ENCODE results near the gene RCE1. TPM values are rescaled to one million over a fixed set of nuclear protein-coding genes. Genes with fewer than 3 reads are reported as not detected.

RCE1 gene
- total and polyA plus RNA-seq, 2 donors (not counting 3 experiments of a cell fraction or from before 2014, with no cell fraction given), result 26.9 to 47.4 TPM

DNA sequence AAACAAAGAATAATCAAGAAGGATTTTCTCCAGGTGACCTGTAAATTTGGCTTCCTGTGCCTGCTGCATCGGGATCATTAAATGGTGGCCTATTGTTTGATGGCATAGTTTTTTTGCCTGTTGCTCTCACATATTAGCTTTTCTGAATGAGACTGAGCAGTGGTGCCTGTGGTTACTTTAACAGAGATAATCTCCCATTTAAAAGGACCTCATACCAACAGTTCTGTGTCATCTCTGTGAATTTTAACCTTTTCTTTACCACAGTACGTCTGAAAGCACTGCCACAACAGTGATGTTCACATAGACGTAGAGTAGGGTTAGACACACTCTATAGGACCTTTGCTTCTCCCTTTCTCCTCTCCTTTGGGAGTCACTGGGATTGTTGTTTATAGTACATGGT is 22.9 kb upstream of the RCE1 start:
- CTCF ChIA-PET, result interaction anchor here (1.1 to 1.2 kb wide), 2 partner anchors 14 to 134 kb away, joined by 3 to 4 read pairs; no protein-coding TSS in a partner anchor
- Histone ChIP-seq H4K20me1 (replicated peaks; ENCODE audit: control insufficient read depth, extremely low read depth, insufficient read depth, low read length) (no peaks in the 10 kb centered on the region), H3K79me2 (ENCODE audit: control insufficient read depth, insufficient read depth, low read length) (no peaks in the 10 kb centered on the region), H3K27ac (ENCODE audit: insufficient read depth, low read depth, low read length) (no peak overlapping the region), H3K36me3 (ENCODE audit: control insufficient read depth in 2 of 2, extremely low read depth in 1 of 2, insufficient read depth in 2 of 2, low read length in 2 of 2) (no peaks in the 10 kb centered on the region), H3K4me2 (ENCODE audit: insufficient read depth, low read length) (no peak overlapping the region), H3K9me1 (replicated peaks; ENCODE audit: control insufficient read depth, extremely low read depth, insufficient read depth, low read length) (no peaks in the 10 kb centered on the region), H2AFZ (ENCODE audit: low read depth, low read length) (no peak overlapping the region), H3K4me3 (replicated peaks in 1 of 3; ENCODE audit: insufficient read depth in 1 of 3, low read depth in 1 of 3, low read length in 3 of 3) (no peak overlapping the region), H3K27me3 (ENCODE audit: control insufficient read depth in 2 of 2, insufficient read depth in 2 of 2, low read length in 2 of 2) (no peaks in the 10 kb centered on the region), H3K4me1 (ENCODE audit: control insufficient read depth, extremely low read depth, insufficient read depth, low read length) (peaks cover 7% of the 10 kb centered on the region), H3K9me3 (replicated peaks; ENCODE audit: control insufficient read depth, insufficient read depth, low read length) (no peaks in the 10 kb centered on the region), H3K9ac (replicated peaks; ENCODE audit: extremely low read depth, insufficient read depth, low read length) (no peak overlapping the region)
- DNase-seq (ENCODE audit: low read depth, low spot score), result no peak
- BruUV-seq (replicated peaks), result no TSS peak
- no peak for FAIRE-seq
- dilution Hi-C loops (cut with MboI; ENCODE audit: extremely low pct_ligation_motif_present, low sequenced_read_pairs) (no loop called here), intact Hi-C loops (cut with micrococcal nuclease) (no loop called here)
- POLR2A ChIA-PET, result no interaction called here
- TF ChIP-seq POLR2A (IDR thresholded peaks at IDR 0.05; ENCODE audit: low read depth, low read length) (no peak), MAX (IDR thresholded peaks at IDR 0.05; ENCODE audit: insufficient read depth, insufficient read length) (no peak), EZH2 (IDR thresholded peaks at IDR 0.05; ENCODE audit: borderline replicate concordance, low read depth, low read length, severe bottlenecking) (no peak), POLR2AphosphoS5 (IDR thresholded peaks at IDR 0.05; ENCODE audit: insufficient read depth, low read depth, low read length) (no peak), FOS (IDR thresholded peaks at IDR 0.05; ENCODE audit: borderline replicate concordance, insufficient read depth, low read length) (no peak), MYC (IDR thresholded peaks at IDR 0.05; ENCODE audit: low read depth, low read length) (no peak), GATA2 (IDR thresholded peaks at IDR 0.05; ENCODE audit: insufficient read depth, insufficient read length, low read depth, low read length) (no peak), JUN (IDR thresholded peaks at IDR 0.05; ENCODE audit: borderline replicate concordance, insufficient read depth, insufficient read length, low read depth) (no peak)
- TF ChIP-seq, protein P1, sequence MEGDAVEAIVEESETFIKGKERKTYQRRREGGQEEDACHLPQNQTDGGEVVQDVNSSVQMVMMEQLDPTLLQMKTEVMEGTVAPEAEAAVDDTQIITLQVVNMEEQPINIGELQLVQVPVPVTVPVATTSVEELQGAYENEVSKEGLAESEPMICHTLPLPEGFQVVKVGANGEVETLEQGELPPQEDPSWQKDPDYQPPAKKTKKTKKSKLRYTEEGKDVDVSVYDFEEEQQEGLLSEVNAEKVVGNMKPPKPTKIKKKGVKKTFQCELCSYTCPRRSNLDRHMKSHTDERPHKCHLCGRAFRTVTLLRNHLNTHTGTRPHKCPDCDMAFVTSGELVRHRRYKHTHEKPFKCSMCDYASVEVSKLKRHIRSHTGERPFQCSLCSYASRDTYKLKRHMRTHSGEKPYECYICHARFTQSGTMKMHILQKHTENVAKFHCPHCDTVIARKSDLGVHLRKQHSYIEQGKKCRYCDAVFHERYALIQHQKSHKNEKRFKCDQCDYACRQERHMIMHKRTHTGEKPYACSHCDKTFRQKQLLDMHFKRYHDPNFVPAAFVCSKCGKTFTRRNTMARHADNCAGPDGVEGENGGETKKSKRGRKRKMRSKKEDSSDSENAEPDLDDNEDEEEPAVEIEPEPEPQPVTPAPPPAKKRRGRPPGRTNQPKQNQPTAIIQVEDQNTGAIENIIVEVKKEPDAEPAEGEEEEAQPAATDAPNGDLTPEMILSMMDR (IDR thresholded peaks at IDR 0.05; ENCODE audit: extremely low read depth in 1 of 2, insufficient read depth in 1 of 2, low read depth in 1 of 2, low read length in 2 of 2), result no peak

Data from endothelial cell of umbilical vein (primary cell).